GDM1 (cell line): ENCODE results near the gene TNS3.
"Not testable (repeated sequence)": the region's sequence is repeated elsewhere in the genome, so short reads cannot be mapped to it uniquely, and the experiment has no call there.

Source experiments
- DNase-seq: peaks from one replicate; lab custom pipeline; 2025; lab: John Stamatoyannopoulos, UW

TNS3 gene

DNA sequence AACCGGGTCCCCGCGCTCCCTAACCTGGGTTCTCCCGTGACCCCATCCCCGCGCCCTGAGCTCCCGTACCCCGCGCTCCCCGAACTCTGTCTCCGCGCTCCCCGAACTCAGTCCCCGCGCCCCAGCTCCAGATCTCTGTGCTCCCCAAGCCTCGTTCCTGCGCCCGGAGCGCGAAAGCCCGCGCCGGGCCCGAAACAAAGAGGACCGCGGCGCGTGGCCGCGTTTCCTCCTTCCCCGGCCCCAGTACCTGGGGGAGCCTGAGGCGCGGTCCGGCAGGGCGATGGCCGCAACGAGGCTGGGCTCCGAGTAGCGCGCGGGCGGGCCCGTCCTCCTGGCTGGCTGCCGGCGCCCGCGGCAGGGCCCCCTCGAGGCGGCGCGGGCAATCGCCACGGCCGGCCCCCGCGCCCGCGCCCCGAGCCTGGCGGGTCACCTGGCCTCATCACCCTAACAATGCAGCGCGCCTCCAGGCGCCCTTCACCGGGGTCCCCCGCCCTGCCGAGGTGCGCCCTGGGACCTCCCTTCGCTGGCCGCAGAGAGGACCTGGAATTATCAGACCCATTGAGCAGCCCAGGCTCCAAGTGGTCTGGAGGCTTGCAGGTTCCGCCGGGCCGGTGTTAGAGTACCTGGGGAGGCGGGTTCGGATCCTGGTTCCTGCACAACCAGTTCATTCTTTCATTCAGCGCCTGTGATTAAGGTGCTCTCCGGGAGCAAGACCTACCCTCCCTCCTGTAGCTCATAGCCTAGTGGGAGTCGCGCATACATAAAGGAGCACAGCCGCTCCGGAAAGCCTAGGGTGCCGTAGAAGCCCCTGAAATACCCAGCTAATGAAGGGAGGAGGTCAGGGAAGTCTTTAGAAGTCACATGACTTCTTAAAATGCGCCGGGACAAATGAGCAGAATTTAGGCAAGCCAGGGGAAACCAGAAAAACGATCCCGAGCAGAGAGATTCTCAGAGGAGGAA is at the start of gene TNS3:
Gene TNS3 (minus strand): TSS at position 308 of the 960 bp plus-strand sequence. CDS start 142,475 bp downstream, outside the sequence.
- DNase-seq, result peak; percentile 32

DNA sequence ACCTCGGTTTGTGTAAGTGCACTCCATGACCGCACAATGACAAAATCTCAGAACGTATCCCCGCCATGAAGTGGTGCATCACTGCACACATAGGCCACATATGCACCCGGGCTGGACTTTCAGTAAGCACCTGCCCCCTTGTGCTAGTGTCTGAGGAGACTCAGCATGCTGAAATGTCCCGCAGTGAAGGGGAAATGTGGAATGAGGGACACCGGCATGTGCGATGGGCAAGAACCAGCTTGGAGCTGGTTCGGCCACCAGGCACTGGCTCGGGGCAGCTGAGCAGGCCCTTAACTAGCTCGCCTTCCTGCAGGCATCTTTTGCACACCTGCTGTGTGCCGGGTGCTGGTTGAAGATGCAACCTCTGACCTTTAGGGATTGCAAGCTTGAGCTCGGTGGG is 49.8 kb upstream of the TNS3 start:
- DNase-seq, result no peak

DNA sequence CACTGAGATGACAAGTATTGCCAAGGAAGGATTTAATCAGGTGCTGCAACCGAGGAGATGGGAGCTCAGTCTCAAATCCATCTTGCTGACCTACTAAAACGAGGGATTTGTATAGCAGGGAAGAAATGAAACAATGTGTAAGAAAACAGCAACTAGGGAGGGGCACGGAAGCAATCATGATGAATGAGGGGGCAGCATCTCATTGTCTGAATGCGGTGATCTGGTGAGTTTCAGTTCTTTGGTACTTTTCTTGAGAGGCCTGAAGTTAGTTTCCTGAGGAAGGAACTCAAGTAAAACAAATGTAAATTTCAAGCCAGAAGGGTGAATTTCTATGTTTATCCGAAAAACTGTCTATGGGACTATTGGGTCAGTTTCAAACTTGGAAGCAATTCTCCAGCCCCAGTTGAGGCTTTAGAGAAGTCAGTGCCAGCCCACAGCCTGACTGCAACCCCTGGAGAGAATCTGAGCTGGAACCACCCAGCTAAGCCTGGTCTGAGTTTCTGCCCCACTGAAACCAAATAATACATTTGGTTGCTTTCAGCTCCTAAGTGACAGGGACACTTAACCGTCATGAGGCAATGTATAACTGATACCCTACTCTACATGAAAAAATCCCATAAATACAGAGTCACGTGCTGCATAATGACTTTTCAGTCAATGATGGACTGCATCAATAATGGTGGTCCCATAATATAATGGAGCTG is 45.8 kb upstream of the TNS3 start:
- DNase-seq, result no peak

DNA sequence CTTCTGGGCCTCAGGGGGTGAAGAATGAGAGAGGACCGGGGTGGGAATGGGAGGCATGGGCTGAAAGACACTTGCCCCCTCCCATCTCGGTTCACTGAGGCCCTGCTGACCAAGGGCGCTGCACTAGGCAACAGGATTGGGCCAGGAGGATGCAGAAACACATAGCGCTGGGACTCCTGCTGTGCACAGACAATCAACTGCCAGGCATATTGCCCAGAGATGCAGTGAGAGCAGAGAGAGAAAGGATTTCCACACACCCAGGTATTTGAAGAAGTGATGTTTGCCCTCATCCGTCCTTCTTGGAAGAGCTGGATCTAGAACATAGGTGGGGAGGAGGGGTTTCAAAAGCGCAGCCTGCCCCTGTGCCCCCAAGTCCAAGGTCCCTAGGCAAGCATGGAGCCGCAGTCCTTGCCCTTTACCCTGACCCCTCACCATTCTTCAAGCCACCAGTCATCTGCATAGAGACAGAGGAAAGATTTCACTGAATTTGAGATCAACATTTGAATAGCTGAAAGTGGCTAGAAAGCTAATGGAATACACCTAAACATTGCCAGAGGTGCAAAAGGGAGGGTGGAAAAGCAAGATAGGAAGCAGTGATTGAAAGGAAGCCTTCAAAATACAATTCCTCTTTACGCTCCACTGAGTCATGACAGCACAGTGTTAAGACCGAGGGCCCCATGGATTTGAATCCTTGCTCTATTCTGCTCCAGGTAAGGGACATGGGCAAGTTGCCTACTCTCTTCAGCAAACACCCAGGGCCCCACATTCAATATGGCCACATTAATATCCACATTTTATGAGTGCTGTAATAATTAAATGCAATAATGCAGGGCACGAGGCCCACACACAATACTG is 44.2 kb upstream of the TNS3 start:
- DNase-seq, result no peak

DNA sequence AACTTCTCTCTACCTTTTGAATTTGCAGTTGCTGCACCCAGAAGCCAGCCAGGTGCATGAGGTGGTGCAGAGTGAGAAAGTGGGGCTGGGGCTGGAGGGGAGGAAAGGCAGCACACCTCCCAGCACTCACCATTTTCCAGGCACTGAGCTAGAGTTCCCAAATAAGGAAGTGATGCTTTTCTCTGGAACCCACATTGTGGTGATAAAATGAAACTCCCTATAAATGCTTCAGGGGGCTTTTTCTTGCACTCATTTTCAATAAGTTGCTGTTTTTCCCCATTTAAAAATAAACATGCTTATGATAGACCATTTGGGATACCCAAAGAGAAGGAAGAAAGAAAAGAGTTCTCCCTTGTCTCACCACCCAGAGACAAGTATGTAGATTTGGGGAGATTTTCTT is 42.8 kb upstream of the TNS3 start:
- no peak for DNase-seq

DNA sequence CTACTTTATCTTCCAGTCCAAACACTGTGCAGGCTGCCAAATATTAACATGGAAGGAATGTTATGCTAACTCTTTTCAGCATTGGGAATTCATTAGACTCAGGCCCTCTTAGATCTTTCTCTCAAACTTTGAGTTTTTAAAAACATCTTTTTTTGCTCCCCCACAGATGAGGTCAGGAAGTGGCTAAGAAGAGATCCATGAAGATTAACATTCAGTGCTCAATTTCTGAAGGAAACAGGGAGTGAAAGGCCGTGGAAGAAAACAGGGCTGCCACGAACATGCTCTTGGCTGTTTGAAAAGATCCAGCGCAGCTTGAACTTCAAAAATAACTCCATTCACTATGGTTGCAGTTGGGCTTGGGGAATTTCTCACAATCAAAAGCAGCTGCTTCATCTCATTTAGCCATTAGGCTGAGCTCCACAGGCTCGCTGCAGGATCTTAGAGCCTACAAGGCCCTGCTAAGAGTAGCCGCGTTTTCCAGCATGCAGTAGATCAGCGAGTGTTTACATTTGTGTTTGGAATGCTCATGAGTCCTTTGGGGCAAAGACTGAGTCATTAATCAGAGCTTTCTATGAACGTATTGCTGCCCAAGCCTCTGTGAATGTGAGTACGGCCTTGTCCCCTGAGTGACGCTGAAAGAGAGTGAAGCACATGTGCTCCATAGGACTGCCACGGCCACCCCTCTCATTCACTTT is 41.2 kb upstream of the TNS3 start:
- no peak for DNase-seq

DNA sequence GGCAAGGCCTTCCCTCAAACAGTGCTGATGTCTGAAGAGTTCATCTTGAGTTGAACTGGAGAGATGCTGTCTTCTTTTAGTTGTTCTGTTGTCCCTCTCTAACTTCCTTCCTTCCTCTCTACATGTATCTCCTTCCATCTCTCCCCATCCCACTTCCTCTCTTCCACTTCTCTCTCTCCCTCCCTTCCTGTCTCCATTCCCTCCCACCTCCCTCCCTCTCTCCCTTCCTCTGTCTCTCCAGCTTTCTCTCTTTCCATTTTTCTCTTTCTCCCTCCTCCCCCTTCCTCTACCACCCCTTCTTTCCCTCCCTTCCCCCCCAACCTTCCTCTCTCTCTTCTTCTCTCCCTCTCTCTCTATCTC is 40.7 kb upstream of the TNS3 start:
- DNase-seq, result no peak

DNA sequence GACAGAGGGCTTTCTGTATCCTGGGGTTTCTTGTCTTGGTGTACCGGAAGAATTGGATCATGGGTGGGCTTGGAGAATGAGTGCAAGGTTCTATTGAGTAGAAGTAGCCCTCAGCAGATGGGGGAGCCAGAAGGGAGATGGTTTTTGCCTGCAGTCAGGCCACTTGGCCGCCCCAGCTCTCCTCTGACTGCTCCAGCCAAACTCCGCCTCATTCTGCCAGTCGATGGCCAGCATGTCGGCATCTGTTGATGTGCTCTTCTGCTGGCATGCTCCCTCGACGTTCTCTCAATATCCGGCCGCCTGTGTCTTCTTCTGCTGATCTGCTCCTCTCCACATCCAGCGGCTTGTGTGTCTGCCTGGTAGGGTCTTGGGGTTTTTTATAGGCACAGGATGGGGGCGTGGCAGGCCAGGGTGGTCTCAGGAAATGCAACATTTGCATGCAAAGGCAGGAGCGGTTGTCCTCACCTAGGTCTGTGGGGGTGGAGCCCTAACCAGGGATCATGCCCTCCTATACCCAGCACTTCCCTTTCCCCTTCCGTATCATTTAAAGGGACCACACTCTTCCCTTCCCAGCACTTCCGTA is 40.2 kb upstream of the TNS3 start:
- no peak for DNase-seq

DNA sequence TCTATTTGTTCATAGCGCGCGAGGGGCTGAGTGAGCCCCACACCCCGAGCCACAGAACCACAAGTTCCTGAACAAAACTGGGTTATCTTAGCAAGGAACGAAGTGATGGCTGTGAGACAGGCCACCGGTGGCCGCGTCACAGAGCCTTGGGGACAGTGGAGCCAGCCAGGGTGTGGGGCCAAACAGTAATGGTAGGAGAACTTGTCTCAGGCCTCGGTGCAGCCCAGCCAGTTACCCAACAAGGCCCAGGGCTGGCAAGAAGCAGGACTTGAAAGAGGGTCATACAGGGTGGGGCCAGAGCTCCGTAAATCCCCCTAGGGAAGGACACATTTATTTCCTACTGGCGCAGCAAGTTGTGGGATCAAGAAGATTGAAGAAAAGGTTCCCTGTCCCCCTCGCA is 39.4 kb upstream of the TNS3 start:
- DNase-seq, result no peak

DNA sequence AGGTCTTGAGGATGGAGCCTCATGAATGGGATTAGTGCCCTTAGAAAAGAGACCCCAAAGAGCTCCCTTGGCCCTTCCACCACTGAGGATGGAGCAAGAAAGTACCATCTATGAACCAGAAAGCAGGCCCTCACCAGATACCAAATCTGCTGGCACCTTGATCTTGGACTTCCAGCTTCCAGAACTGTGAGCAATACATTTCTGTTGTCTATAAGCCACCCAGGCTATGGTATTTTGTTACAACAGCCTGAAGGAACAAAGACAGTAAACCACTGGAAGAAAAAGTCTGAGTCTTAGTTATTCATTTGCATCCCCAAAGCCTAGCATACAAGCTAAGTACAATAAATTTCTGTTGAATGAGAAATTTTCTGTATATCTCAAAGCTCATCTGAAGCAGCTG is 37.9 kb upstream of the TNS3 start:
- no peak for DNase-seq

DNA sequence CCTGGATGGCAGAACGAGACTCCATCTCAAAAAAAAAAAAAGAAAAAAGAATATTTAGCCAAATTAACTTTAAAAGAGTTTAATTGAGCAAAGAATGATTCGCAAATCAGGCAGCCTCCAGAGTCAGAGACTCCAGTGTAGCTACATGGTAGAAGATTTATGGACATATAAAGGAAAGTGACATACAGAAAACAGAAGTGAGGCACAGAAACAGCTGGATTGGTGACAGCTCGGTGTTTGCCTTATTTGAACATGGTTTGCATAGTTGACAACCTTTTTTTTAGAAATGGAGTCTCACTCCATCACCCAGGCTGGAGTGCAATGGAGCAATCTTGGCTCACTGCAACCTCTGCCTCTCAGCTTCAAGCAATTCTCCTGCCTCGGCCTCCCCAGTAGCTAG is 35.2 kb upstream of the TNS3 start:
- no peak for DNase-seq

DNA sequence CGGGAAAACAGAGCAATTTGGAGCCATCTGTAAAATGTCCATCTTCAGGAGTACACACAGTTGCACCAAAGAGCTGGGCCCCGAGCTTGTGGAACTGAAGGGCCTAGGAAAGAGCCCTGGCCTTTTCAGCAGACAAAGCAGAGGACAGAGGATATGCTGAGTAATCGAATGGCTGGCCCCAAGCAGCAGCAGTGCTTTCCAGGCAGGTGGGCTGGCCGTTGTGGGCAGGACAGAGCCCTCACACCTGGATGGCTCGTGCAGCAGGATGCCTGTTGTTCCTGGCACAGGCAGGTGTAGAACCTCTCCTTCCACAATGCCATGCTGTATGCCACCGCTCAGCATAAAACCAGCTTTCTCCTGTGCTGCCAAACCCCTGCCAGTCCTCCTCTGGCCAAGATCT is 32.5 kb upstream of the TNS3 start:
- DNase-seq, result no peak

DNA sequence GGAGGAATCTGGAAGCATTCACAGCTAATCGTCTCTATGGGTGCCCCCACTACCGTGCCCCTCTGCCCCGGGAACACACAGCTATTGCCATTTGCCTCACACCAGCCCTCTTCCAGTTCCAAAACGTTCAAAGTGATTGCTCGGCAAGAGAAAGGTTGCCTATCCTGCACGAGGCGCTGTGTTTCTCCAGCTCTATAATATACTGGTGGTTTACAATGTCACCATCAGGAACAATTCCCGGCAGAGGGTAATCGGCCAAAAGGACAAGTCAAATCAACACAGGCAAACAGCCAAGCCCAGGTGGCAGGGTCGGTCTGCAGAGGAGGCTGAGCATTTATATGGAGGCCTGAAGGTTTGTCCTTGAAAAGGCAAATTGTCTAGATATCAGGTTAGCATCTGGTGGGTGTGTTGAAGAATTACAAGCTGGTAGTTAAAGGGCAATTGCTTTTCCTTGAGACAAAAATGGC is 29.2 kb upstream of the TNS3 start:
- DNase-seq, result no peak

DNA sequence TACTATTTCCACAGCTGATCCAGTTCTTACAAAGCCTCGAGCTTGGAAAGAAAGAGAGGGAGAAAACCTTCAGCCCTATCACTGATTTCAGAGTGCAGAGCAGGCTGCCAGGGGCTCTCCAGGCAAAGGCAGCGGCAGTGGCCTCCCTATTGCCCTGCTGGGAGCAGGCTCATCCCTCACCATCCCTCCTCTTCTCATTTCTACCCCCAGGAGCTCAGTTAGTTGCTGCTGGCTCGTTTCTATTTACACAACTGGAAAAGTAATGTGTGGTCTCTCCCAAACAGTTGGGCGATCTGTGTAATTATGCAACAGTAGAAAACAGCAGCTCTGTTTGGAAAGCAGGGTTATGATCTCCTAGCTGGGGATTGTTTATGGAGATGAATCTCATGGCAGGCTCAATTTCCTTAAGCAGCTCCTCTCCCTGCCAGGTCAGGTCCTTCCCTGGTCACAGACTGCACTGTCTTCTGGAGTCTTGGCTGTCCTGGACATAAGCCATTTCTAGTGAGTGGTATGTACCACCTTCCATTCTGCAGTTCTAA is 28.7 kb upstream of the TNS3 start:
- no peak for DNase-seq

DNA sequence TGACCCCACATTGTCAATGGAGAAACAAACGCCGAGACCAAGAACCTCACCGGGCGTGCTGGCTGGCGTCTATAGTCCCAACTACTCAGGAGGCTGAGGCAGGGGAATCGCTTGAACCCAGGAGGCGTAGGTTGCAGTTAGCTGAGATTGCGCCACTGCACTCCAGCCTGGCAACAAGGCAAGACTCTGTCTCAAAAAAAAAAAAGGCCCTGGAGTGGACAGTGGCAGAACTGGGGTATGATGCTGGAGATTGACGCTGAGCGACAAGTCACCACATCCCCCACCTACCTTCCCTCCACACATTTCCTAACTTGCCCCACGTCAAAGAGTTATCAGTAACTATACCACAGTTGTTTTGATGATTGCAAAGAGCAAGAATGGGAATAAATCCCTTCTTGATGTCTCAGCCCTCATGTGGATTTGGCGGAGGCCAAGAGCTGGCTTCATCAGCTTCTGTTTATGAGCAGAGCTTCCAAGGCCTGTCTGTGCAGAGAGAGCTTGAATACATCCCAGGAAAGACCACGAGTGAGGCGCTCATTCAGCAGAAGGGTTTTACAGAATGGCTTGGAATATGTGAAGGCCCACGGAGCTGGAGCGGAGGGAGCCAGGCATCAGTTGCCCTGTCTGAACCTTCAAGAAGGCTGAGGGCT is 28.0 kb upstream of the TNS3 start:
- no peak for DNase-seq

DNA sequence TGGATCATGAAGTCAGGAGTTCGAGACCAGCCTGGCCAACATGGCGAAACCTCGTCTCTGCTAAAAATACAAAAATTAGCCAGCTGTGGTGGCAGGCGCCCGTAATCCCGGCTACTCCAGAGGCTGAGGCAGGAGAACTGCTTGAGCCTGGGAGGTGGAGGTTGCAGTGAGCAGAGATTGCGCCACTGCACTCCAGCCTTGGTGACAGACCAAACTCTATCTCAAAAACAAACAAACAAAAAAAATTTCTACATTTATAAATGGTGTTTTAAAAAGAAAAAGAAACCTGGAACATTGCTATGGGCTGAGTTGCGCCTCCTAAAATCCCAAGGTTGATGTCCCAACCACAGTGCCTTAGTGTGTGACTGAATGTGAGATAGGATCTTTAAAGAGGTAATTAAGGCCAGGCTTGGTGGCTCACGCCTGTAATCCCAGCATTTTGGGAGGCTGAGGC is 24.7 kb upstream of the TNS3 start:
- DNase-seq, result not testable (repeated sequence)

DNA sequence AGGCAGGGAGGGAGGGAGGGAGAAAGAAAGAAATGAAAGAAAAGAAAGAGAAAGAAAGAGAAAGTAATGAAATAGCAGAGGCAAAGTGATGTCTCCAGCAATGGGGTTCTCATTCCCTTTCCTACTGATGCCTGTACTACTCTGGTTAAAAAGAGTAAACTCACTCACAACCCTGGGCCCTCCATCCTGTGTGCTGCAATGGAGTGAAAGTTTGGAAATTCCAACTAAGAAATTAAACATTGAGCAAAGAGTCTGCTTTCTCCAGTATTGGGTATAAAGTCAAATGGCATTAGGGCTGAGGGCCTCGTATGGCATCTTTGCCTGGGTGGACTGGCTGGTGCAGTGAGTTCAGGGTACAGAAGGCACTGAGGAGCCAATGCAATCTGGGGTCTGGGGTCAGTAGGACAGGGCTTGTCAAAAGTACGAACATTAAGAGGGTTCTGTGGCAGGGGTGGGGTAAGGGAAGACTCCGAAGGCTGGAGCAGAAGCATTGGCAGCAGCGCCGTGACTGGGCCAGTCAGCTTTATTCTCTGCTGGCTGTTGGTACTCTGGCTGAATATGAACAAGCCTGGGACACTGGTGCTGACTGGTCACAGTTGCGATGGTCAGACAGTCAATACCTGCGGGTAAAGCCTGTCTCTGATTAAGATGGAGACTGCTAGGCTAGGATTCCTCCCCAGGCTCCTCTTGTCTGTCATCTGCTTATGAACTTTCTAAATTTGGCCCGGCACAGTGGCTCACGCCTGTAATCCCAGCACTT is 24.1 kb upstream of the TNS3 start:
- no peak for DNase-seq

DNA sequence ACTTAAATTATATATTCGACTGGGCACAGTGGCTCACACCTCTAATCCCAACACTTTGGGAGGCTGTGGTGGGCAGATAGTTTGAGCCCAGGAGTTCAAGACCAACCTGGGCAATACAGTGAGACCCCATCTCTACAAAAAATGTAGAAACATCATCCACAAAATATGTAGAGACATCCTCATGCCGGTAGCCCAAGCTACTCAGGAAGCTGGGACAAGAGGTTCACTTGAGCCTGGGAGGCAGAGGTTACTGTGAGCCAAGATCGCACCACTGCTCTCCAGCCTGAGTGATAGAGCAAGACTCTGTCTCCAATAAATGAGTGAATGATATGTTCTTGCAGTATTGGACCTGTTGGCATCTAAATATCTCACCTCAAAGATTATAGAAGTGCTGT is 22.6 kb upstream of the TNS3 start:
- no peak for DNase-seq

DNA sequence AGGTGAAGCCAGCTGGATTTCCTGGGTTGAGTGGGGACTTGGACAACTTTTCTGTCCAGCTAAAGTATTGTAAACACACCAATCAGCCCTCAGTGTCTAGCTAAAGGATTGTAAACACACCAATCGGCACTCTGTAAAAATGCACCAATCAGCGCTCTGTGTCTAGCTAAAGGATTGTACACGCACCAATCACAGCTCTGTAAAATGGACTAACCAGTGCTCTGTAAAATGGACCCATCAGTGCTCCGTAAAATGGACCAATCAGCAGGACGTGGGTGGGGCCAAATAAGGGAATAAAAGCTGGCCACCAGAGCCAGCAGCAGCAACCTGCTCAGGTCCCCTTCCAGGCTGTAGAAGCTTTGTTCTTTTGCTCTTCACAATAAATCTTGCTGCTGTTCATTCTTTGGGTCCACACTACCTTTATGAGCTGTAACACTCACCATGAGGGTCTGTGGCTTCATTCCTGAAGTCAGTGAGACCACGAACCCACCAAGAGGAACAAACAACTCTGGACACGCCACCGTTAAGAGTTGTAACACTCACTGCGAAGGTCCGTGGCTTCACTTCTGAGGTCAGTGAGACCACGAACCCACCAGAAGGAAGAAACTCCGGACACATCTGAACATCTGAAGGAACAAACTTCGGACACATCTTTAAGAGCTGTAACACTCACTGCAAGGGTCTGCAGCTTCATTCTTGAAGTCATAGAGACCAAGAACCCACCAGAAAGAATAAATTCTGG is 21.8 kb upstream of the TNS3 start:
- not testable (repeated sequence) for DNase-seq
